Fibroblast of lung (primary cell): ENCODE measurements around the gene CHGA.

Source experiments
- CTCF ChIP-seq, 2 donors: IDR thresholded peaks in 1 of 2; conservative IDR thresholded peaks in 1 of 2; 1 replicate in 1 of 2; 2 replicates in 1 of 2; pipeline ENCODE4 v1.5.1; 2011 to 2012; ENCODE audit warnings: low read length in 2 of 2, control low read depth in 1 of 2, inconsistent platforms in 1 of 2, low read depth in 1 of 2, mild to moderate bottlenecking in 1 of 2
- EZH2 ChIP-seq: IDR thresholded peaks from 2 replicates; pipeline ENCODE4 v1.5.1; 2012; ENCODE audit warnings: low read length, control low read depth, mild to moderate bottlenecking; ENCODE audit errors: missing control alignments

GRCh38 chr14:92944976-92945375 lies 22.0 kb downstream of the CHGA start:
- TF ChIP-seq CTCF (conservative IDR thresholded peaks at IDR 0.05 in 1 of 2, IDR thresholded peaks at IDR 0.05 in 1 of 2; ENCODE audit: low read depth in 1 of 2, low read length in 2 of 2), result no peak
- no peak for TF ChIP-seq EZH2
